H1 (cell line): ENCODE results near the gene DGKA.

Experiments used
- CTCF ChIP-seq, 3 experiments: IDR thresholded peaks; 1 replicate in 2 of 3; 2 replicates in 1 of 3; pipeline versions ENCODE4 v1.5.1 to v1.6.1; 2011; ENCODE audit warnings: low read length in 3 of 3, mild to moderate bottlenecking in 3 of 3, inconsistent platforms in 2 of 3, low read depth in 1 of 3, moderate library complexity in 1 of 3; ENCODE audit not compliant: insufficient read depth in 1 of 3; ENCODE audit errors: control extremely low read depth in 1 of 3
- SIN3A ChIP-seq, 2 experiments: IDR thresholded peaks in 1 of 2; conservative IDR thresholded peaks in 1 of 2; 2 replicates each; pipeline ENCODE4 v1.6.1; 2011 to 2012; ENCODE audit warnings: low read length in 2 of 2, improper control_type of control experiment in 1 of 2, low read depth in 1 of 2, mild to moderate bottlenecking in 1 of 2

- TF ChIP-seq CTCF (IDR thresholded peaks at IDR 0.05; ENCODE audit: control extremely low read depth in 1 of 3, insufficient read depth in 1 of 3, low read depth in 1 of 3, low read length in 3 of 3): no peak
- 0 out of 4 replicates have a peak, but pooled peaks have one; percentile 18 to 58 for TF ChIP-seq SIN3A (conservative IDR thresholded peaks at IDR 0.05 in 1 of 2, IDR thresholded peaks at IDR 0.05 in 1 of 2; ENCODE audit: low read depth in 1 of 2, low read length in 2 of 2)
Measured at GRCh38 chr12:55965240-55965639, 34.3 kb downstream of the DGKA start.
